HFFc6 (cell line): ENCODE data around the gene FHIT. TPM values are rescaled to one million over a fixed set of nuclear protein-coding genes. Genes with fewer than 3 reads are reported as not detected.

ENCODE experiments used
- DNase-seq: peaks from one replicate; pipeline ENCODE4 v3.0.0-alpha.2; 2018
- H3K27ac Mint-ChIP-seq: 2 replicates; pipeline ENCODE4 v1.8.0; 2020; ENCODE audit warnings: mild to moderate bottlenecking, mixed read lengths
- H3K27me3 Mint-ChIP-seq: 2 replicates; pipeline ENCODE4 v1.8.0; 2021; ENCODE audit warnings: mild to moderate bottlenecking, moderate library complexity, mixed read lengths; ENCODE audit not compliant: insufficient read depth
- H3K36me3 Mint-ChIP-seq: 2 replicates; pipeline ENCODE4 v1.8.0; 2021; ENCODE audit warnings: low read depth, mixed read lengths
- H3K4me1 Mint-ChIP-seq: 2 replicates; pipeline ENCODE4 v1.8.0; 2020; ENCODE audit warnings: low read depth, mixed read lengths
- H3K4me3 Mint-ChIP-seq: 2 replicates; pipeline ENCODE4 v1.8.0; 2020; ENCODE audit warnings: mild to moderate bottlenecking, moderate library complexity, mixed read lengths
- H3K9me3 Mint-ChIP-seq: 2 replicates; pipeline ENCODE4 v1.8.0; 2020; ENCODE audit warnings: mild to moderate bottlenecking, mixed read lengths
- CTCF ChIP-seq: fragments of 200-600 bp; sonication (generic); IDR thresholded peaks from 2 replicates; pipeline ENCODE4 v1.5.0; 2021; ENCODE audit warnings: antibody characterized with exemption, mild to moderate bottlenecking
- total RNA-seq, 6 experiments: library from RNA; stranded (reverse); fragmentation: NEBNext Ultra II Directional; extraction: Animal tissue kit (Norgen Biotek cat#: 25700); gene quantifications; 2 replicates in 1 of 6; 3 replicates in 5 of 6; pipeline ENCODE4 v1.2.3, GENCODE V29; 2021

The FHIT gene
- total RNA-seq, 6 experiments from 2014 or later: 0.33 to 0.38 TPM; not detected in 4

GRCh38 chr3:60953351-60953750 is 297.9 kb downstream of the FHIT start:
- Mint-ChIP-seq H3K4me3 (peak overlapping the region; percentile 3; the same call in 1 of the 2 replicates), H3K27ac (peak overlapping the region; percentile 40), H3K9me3 (peaks cover 27% of the 10 kb centered on the region), H3K4me1 (peaks cover 16% of the 10 kb centered on the region; the same call in 1 of the 2 replicates), H3K36me3 (peaks cover 15% of the 10 kb centered on the region; the same call in 1 of the 2 replicates), H3K27me3 (no peaks in the 10 kb centered on the region)
- TF ChIP-seq CTCF: no peak
- no peak for DNase-seq

GRCh38 chr3:60952055-60952454 is 299.2 kb downstream of the FHIT start:
- no peak for DNase-seq

GRCh38 chr3:60949146-60949545 is 302.1 kb downstream of the FHIT start:
- no peak overlapping the region for H3K4me3 Mint-ChIP-seq

More at GRCh38 chr3:60952055-60952454, 299.2 kb downstream of the FHIT start:
- Mint-ChIP-seq H3K27me3 (no peaks in the 10 kb centered on the region), H3K4me3 (no peak overlapping the region), H3K27ac (no peak overlapping the region), H3K9me3 (peaks cover 18% of the 10 kb centered on the region), H3K4me1 (peaks cover 16% of the 10 kb centered on the region; the same call in 1 of the 2 replicates), H3K36me3 (peaks cover 12% of the 10 kb centered on the region; the same call in 1 of the 2 replicates)
- TF ChIP-seq CTCF: no peak

GRCh38 chr3:60948488-60948887 is 302.8 kb downstream of the FHIT start:
- H3K27me3 Mint-ChIP-seq: no peaks in the 10 kb centered on the region
- peak; percentile 74 for TF ChIP-seq CTCF
- no peaks in the 10 kb centered on the region; the same call in 1 of the 2 replicates for H3K9me3 Mint-ChIP-seq
- H3K36me3 Mint-ChIP-seq: no peaks in the 10 kb centered on the region
- DNase-seq: peak; percentile 45
- H3K27ac Mint-ChIP-seq: no peak overlapping the region
- H3K4me1 Mint-ChIP-seq: peaks cover 3% of the 10 kb centered on the region; the same call in 1 of the 2 replicates
- H3K4me3 Mint-ChIP-seq: no peak overlapping the region

More at GRCh38 chr3:60949146-60949545, 302.1 kb downstream of the FHIT start:
- TF ChIP-seq CTCF: no peak
- Mint-ChIP-seq H3K4me1 (peaks cover 9% of the 10 kb centered on the region; the same call in 1 of the 2 replicates), H3K36me3 (no peaks in the 10 kb centered on the region), H3K9me3 (no peaks in the 10 kb centered on the region; the same call in 1 of the 2 replicates), H3K27me3 (no peaks in the 10 kb centered on the region), H3K27ac (no peak overlapping the region)
- no peak for DNase-seq

- Mint-ChIP-seq H3K27me3 (no peaks in the 10 kb centered on the region; the same call in 1 of the 2 replicates), H3K27ac (peak overlapping the region; percentile 67), H3K36me3 (peaks cover 5% of the 10 kb centered on the region; the same call in 1 of the 2 replicates), H3K4me1 (peaks cover 48% of the 10 kb centered on the region), H3K9me3 (no peaks in the 10 kb centered on the region; the same call in 1 of the 2 replicates), H3K4me3 (peak overlapping the region; percentile 50)
- no peak for TF ChIP-seq CTCF
- DNase-seq: peak; percentile 83
Observed at GRCh38 chr3:60935709-60936108, 315.5 kb downstream of the FHIT start.
